ENCODE measurements around the gene TUBB4A. TPM values are rescaled to one million over a fixed set of nuclear protein-coding genes. Genes with fewer than 3 reads are reported as not detected.

The TUBB4A gene
- total and polyA plus RNA-seq, 3 experiments from 2014 or later = 5.9 to 8.9 (median 7.1) TPM

GRCh38 chr19:6489278-6490061 is 12.6 kb downstream of the TUBB4A start:
- Histone ChIP-seq H3K27me3 (ENCODE audit: insufficient read depth, low read length, poor library complexity, severe bottlenecking) (no peaks in the 10 kb centered on the region), H3K4me1 (ENCODE audit: insufficient read depth, low read length) (peaks cover 8% of the 10 kb centered on the region), H3K36me3 (ENCODE audit: insufficient read depth, low read length) (no peaks in the 10 kb centered on the region), H3K9me3 (ENCODE audit: low read length) (no peaks in the 10 kb centered on the region), H3K27ac (ENCODE audit: low read depth, low read length) (no peak overlapping the region), H3K4me3 (ENCODE audit: low read length) (peak overlapping the region; percentile 37)
- H3K27ac Mint-ChIP-seq = peak overlapping the region; percentile 60 to 98 (median 90)
- no peak for DNase-seq
- H3K27me3 Mint-ChIP-seq = no peaks in the 10 kb centered on the region
- CTCF ChIA-PET = no interaction called here
- peak overlapping the region; percentile 74 to 93 (median 86) for H3K4me3 Mint-ChIP-seq
- peaks cover 0 to 2% (median 0%) of the 10 kb centered on the region in 5 donors for H3K9me3 Mint-ChIP-seq
- H3K4me1 Mint-ChIP-seq = peaks cover 13 to 14% (median 14%) of the 10 kb centered on the region in 3 donors
- H3K36me3 Mint-ChIP-seq = peaks cover 0 to 4% (median 0%) of the 10 kb centered on the region in 3 donors
- POLR2A ChIA-PET = interaction anchor here (1.3 kb wide), 1 partner anchor 8 kb away, joined by 8 read pairs; the partner anchor contains the start of gene DENND1C

GRCh38 chr19:6484831-6485230 is 17.3 kb downstream of the TUBB4A start:
- peaks cover 0 to 1% of the 10 kb centered on the region in 2 donors for H3K27me3 Mint-ChIP-seq
- H3K27ac Mint-ChIP-seq = peak overlapping the region in 1 of 8 donors; percentile 29
- no peaks in the 10 kb centered on the region for H3K9me3 Mint-ChIP-seq
- DNase-seq = no peak
- peaks cover 0 to 12% (median 0%) of the 10 kb centered on the region in 3 donors for H3K36me3 Mint-ChIP-seq
- Histone ChIP-seq H3K27ac (ENCODE audit: low read depth, low read length) (no peak overlapping the region), H3K27me3 (ENCODE audit: insufficient read depth, low read length, poor library complexity, severe bottlenecking) (no peaks in the 10 kb centered on the region), H3K9me3 (ENCODE audit: low read length) (no peaks in the 10 kb centered on the region), H3K4me1 (ENCODE audit: insufficient read depth, low read length) (peaks cover 26% of the 10 kb centered on the region), H3K36me3 (ENCODE audit: insufficient read depth, low read length) (no peaks in the 10 kb centered on the region), H3K4me3 (ENCODE audit: low read length) (no peak overlapping the region)
- no peak overlapping the region for H3K4me3 Mint-ChIP-seq
- H3K4me1 Mint-ChIP-seq = peaks cover 33 to 46% (median 46%) of the 10 kb centered on the region in 3 donors
- CTCF ChIA-PET = interaction anchor here (2.0 kb wide), 1 partner anchor 32 kb away, joined by 6 read pairs; no protein-coding TSS in a partner anchor
- POLR2A ChIA-PET = no interaction called here

GRCh38 chr19:6484230-6484629 is 17.9 kb downstream of the TUBB4A start:
- Histone ChIP-seq H3K4me3 (ENCODE audit: low read length) (no peak overlapping the region), H3K27me3 (ENCODE audit: insufficient read depth, low read length, poor library complexity, severe bottlenecking) (no peaks in the 10 kb centered on the region), H3K4me1 (ENCODE audit: insufficient read depth, low read length) (peaks cover 30% of the 10 kb centered on the region), H3K27ac (ENCODE audit: low read depth, low read length) (no peak overlapping the region), H3K36me3 (ENCODE audit: insufficient read depth, low read length) (no peaks in the 10 kb centered on the region), H3K9me3 (ENCODE audit: low read length) (no peaks in the 10 kb centered on the region)
- Mint-ChIP-seq H3K9me3 (no peaks in the 10 kb centered on the region), H3K27ac (peak overlapping the region in 2 of 8 donors; percentile 29 to 94), H3K36me3 (peaks cover 0 to 12% (median 0%) of the 10 kb centered on the region in 3 donors), H3K4me1 (peaks cover 28 to 44% (median 44%) of the 10 kb centered on the region in 3 donors), H3K4me3 (peak overlapping the region in 1 of 7 donors; percentile 92), H3K27me3 (peaks cover 0 to 1% of the 10 kb centered on the region in 2 donors)
- ChIA-PET POLR2A (no interaction called here), CTCF (no interaction called here)
- no peak for DNase-seq

DNA sequence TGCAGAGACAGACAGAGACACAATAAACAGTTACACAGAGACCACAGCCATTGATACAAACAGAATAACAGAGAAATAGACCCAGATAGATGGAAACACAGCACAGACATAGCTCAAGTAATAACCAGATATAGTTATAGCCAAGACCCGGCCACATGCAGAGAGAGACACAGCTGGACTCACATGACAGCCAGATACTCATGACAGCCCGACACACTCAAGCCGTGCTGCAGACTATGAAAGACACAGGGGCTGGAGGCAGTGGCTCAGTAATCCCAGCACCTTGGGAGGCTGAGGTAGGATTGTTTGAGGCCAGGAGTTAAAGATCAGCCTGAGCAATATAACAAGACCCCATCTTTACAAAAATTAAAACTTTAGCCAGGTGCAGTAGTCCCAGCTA is 18.9 kb downstream of the TUBB4A start:
- POLR2A ChIA-PET = no interaction called here
- Mint-ChIP-seq H3K27ac (peak overlapping the region; percentile 36 to 100 (median 94)), H3K4me1 (peaks cover 26 to 42% (median 42%) of the 10 kb centered on the region in 3 donors), H3K36me3 (peaks cover 0 to 14% (median 0%) of the 10 kb centered on the region in 3 donors), H3K9me3 (no peaks in the 10 kb centered on the region), H3K4me3 (peak overlapping the region in 6 of 7 donors; percentile 47 to 92 (median 63)), H3K27me3 (peaks cover 0 to 1% of the 10 kb centered on the region in 2 donors)
- no peak for DNase-seq
- CTCF ChIA-PET = interaction anchor here (1.4 to 2.0 kb wide), 3 partner anchors 13 to 20 kb away, joined by 3 to 8 read pairs (median 3); no protein-coding TSS in a partner anchor
- Histone ChIP-seq H3K9me3 (ENCODE audit: low read length) (no peaks in the 10 kb centered on the region), H3K4me1 (ENCODE audit: insufficient read depth, low read length) (peaks cover 38% of the 10 kb centered on the region), H3K36me3 (ENCODE audit: insufficient read depth, low read length) (no peaks in the 10 kb centered on the region), H3K27ac (ENCODE audit: low read depth, low read length) (no peak overlapping the region), H3K27me3 (ENCODE audit: insufficient read depth, low read length, poor library complexity, severe bottlenecking) (no peaks in the 10 kb centered on the region), H3K4me3 (ENCODE audit: low read length) (no peak overlapping the region)

DNA sequence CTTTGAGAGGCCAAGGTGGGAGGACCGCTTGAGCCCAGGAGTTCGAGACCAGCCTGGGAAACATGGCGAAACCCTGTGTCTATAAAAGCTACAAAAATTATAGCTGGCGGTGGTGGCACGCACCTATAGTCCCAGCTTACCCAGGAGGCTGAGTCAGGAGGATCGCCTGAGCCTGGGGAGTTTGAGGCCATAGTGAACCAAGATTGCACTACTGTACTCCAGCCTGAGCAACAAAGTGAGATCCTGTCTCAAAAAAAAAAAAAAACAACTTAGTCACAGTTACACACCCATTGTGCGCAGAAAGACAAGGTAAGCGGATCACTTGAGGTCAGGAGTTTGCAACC is 19.8 kb downstream of the TUBB4A start:
- ChIA-PET POLR2A (interaction anchor here (0.9 to 1.5 kb wide), 3 partner anchors 8 to 23 kb away, joined by 5 to 8 read pairs (median 5); partner anchors contain the start of gene SLC25A23), CTCF (interaction anchor here (1.2 to 2.3 kb wide), 6 partner anchors 10 to 34 kb away, joined by 3 to 9 read pairs (median 4); no protein-coding TSS in a partner anchor)
- H3K27ac ChIP-seq (ENCODE audit: low read depth, low read length) = peak overlapping the region; percentile 80
- H3K4me3 ChIP-seq (ENCODE audit: low read length) = peak overlapping the region; percentile 77
- Mint-ChIP-seq H3K27me3 (peaks cover 0 to 1% of the 10 kb centered on the region in 2 donors), H3K36me3 (peaks cover 0 to 16% (median 0%) of the 10 kb centered on the region in 3 donors), H3K27ac (peak overlapping the region; percentile 94 to 100 (median 98)), H3K4me1 (peaks cover 26 to 42% (median 42%) of the 10 kb centered on the region in 3 donors), H3K9me3 (no peaks in the 10 kb centered on the region), H3K4me3 (peak overlapping the region; percentile 92 to 99 (median 98))
- H3K27me3 ChIP-seq (ENCODE audit: insufficient read depth, low read length, poor library complexity, severe bottlenecking) = no peaks in the 10 kb centered on the region
- peaks cover 38% of the 10 kb centered on the region for H3K4me1 ChIP-seq (ENCODE audit: insufficient read depth, low read length)
- no peaks in the 10 kb centered on the region for H3K9me3 ChIP-seq (ENCODE audit: low read length)
- no peaks in the 10 kb centered on the region for H3K36me3 ChIP-seq (ENCODE audit: insufficient read depth, low read length)
- no peak for DNase-seq

GRCh38 chr19:6481541-6482342 is 20.4 kb downstream of the TUBB4A start, which contains the start of gene DENND1C:
Gene DENND1C, minus strand, starts transcription at chr19:6481787. Its CDS starts 92 bp downstream, at chr19:6481695.
- H3K36me3 Mint-ChIP-seq = peaks cover 0 to 18% (median 0%) of the 10 kb centered on the region in 3 donors
- H3K36me3 ChIP-seq (ENCODE audit: insufficient read depth, low read length) = peaks cover 3% of the 10 kb centered on the region
- H3K9me3 Mint-ChIP-seq = no peaks in the 10 kb centered on the region

GRCh38 chr19:6480848-6481415 is 21.2 kb downstream of the TUBB4A start:
- DNase-seq = no peak
- Mint-ChIP-seq H3K9me3 (no peaks in the 10 kb centered on the region), H3K27ac (peak overlapping the region; percentile 94 to 100 (median 98)), H3K36me3 (peaks cover 0 to 23% (median 0%) of the 10 kb centered on the region in 3 donors), H3K27me3 (peaks cover 0 to 1% of the 10 kb centered on the region in 2 donors), H3K4me3 (peak overlapping the region; percentile 92 to 99 (median 98)), H3K4me1 (peaks cover 26 to 42% (median 42%) of the 10 kb centered on the region in 3 donors)
- Histone ChIP-seq H3K9me3 (ENCODE audit: low read length) (no peaks in the 10 kb centered on the region), H3K27ac (ENCODE audit: low read depth, low read length) (peak overlapping the region; percentile 80), H3K27me3 (ENCODE audit: insufficient read depth, low read length, poor library complexity, severe bottlenecking) (no peaks in the 10 kb centered on the region), H3K36me3 (ENCODE audit: insufficient read depth, low read length) (peaks cover 11% of the 10 kb centered on the region), H3K4me1 (ENCODE audit: insufficient read depth, low read length) (peaks cover 38% of the 10 kb centered on the region), H3K4me3 (ENCODE audit: low read length) (peak overlapping the region; percentile 77)
- ChIA-PET POLR2A (interaction anchor here (0.5 to 1.6 kb wide), 8 partner anchors 9 to 1149 kb away, joined by 3 to 14 read pairs (median 6); partner anchors contain the start of genes ALKBH7, KHSRP, PET100 and XAB2), CTCF (interaction anchor here (1.0 to 2.3 kb wide), 7 partner anchors 8 to 153 kb away, joined by 3 to 9 read pairs (median 4); partner anchors contain the start of gene TUBB4A)

More at GRCh38 chr19:6481541-6482342, 20.4 kb downstream of the TUBB4A start, which contains the start of gene DENND1C:
- peak; percentile 43 to 80 (median 60) for DNase-seq
- Histone ChIP-seq H3K4me3 (ENCODE audit: low read length) (peak within 1 kb of the TSS; percentile 77), H3K9me3 (ENCODE audit: low read length) (no peaks in the 10 kb centered on the region), H3K27me3 (ENCODE audit: insufficient read depth, low read length, poor library complexity, severe bottlenecking) (no peaks in the 10 kb centered on the region), H3K4me1 (ENCODE audit: insufficient read depth, low read length) (peaks cover 38% of the 10 kb centered on the region), H3K27ac (ENCODE audit: low read depth, low read length) (peak within 1 kb of the TSS; percentile 80)
- ChIA-PET POLR2A (interaction anchor here (0.5 to 1.6 kb wide), 11 partner anchors 8 to 323 kb away, joined by 3 to 14 read pairs (median 5); partner anchors contain the start of genes ALKBH7, KHSRP and SLC25A23), CTCF (interaction anchor here (0.8 to 2.3 kb wide), 11 partner anchors 9 to 182 kb away, joined by 3 to 9 read pairs (median 4); partner anchors contain the start of gene TUBB4A)
- Mint-ChIP-seq H3K27ac (peak within 1 kb of the TSS; percentile 94 to 100 (median 98)), H3K4me1 (peaks cover 26 to 42% (median 42%) of the 10 kb centered on the region in 3 donors), H3K27me3 (peaks cover 0 to 1% of the 10 kb centered on the region in 2 donors), H3K4me3 (peak within 1 kb of the TSS; percentile 92 to 99 (median 98))

Data from CD8-positive, alpha-beta memory T cell (primary cell).